ENCODE measurements around the gene RNF113B. TPM values are rescaled to one million over a fixed set of nuclear protein-coding genes. Genes with fewer than 3 reads are reported as not detected.

RNF113B gene
- total and polyA plus RNA-seq, 2 of the 4 experiments (the other 2 are of a cell fraction) = not detected

GRCh38 chr13:98182589-98182988, 5.5 kb upstream of the RNF113B start:
- POLR2A ChIA-PET (ENCODE audit: unreplicated experiment) = interaction anchor here (0.9 kb wide), 1 partner anchor 8 kb away, joined by 3 read pairs; no protein-coding TSS in a partner anchor
- Histone ChIP-seq H2BK20ac (ENCODE audit: low read depth, low read length) (no peak overlapping the region), H3K18ac (ENCODE audit: low read depth, low read length) (no peak overlapping the region), H3K4me3 (ENCODE audit: insufficient read depth, low read depth, low read length) (no peak overlapping the region), H3K14ac (replicated peaks; ENCODE audit: low read depth, low read length) (no peak overlapping the region), H3K27me3 (ENCODE audit: control insufficient read depth, insufficient read depth, low read length) (no peaks in the 10 kb centered on the region), H3K27ac (ENCODE audit: insufficient read depth, low read length) (no peak overlapping the region), H2BK120ac (ENCODE audit: low read depth, low read length) (no peak overlapping the region), H4K8ac (ENCODE audit: low read depth in 2 of 2, low read length in 2 of 2) (peak overlapping the region in 1 of 2 experiments; percentile 1; a peak in 1 of 4 replicates), H4K5ac (ENCODE audit: low read depth, low read length) (no peak overlapping the region), H3K79me1 (ENCODE audit: low read depth in 1 of 2, low read length in 2 of 2) (peaks cover 38 to 77% of the 10 kb centered on the region in 2 experiments), H3K9me1 (ENCODE audit: insufficient read depth, low read length) (peaks cover 20% of the 10 kb centered on the region), H2AK9ac (replicated peaks; ENCODE audit: low read depth, low read length, poor library complexity) (no peak overlapping the region), H3K56ac (ENCODE audit: extremely low read depth, insufficient read depth, low read length) (no peak overlapping the region), H2AFZ (replicated peaks; ENCODE audit: low read length, poor library complexity) (no peak overlapping the region), H3K36me3 (ENCODE audit: control insufficient read depth, insufficient read depth, low read length) (peaks cover 4% of the 10 kb centered on the region), H4K20me1 (ENCODE audit: insufficient read depth, low read length) (peaks cover 28% of the 10 kb centered on the region; the same call in 1 of the 2 replicates), H3K9me3 (ENCODE audit: control insufficient read depth, insufficient read depth, low read length) (no peaks in the 10 kb centered on the region), H2BK5ac (ENCODE audit: low read depth, low read length, poor library complexity, severe bottlenecking) (no peak overlapping the region), H3K9ac (ENCODE audit: low read depth, low read length) (no peak overlapping the region), H2AK5ac (ENCODE audit: low read depth, low read length) (no peak overlapping the region), H3K4me1 (ENCODE audit: control insufficient read depth, insufficient read depth, low read length) (peaks cover 10% of the 10 kb centered on the region), H3K23ac (ENCODE audit: low read depth, low read length) (no peak overlapping the region), H3K4me2 (ENCODE audit: low read depth, low read length) (no peak overlapping the region), H2BK15ac (ENCODE audit: low read depth, low read length) (no peak overlapping the region), H4K91ac (ENCODE audit: insufficient read depth, low read depth, low read length) (no peak overlapping the region), H3K4ac (ENCODE audit: low read depth, low read length) (no peak overlapping the region)
- DNase-seq = no peak
- intact Hi-C loops (cut with micrococcal nuclease) = no loop called here
- TF ChIP-seq, protein P1, sequence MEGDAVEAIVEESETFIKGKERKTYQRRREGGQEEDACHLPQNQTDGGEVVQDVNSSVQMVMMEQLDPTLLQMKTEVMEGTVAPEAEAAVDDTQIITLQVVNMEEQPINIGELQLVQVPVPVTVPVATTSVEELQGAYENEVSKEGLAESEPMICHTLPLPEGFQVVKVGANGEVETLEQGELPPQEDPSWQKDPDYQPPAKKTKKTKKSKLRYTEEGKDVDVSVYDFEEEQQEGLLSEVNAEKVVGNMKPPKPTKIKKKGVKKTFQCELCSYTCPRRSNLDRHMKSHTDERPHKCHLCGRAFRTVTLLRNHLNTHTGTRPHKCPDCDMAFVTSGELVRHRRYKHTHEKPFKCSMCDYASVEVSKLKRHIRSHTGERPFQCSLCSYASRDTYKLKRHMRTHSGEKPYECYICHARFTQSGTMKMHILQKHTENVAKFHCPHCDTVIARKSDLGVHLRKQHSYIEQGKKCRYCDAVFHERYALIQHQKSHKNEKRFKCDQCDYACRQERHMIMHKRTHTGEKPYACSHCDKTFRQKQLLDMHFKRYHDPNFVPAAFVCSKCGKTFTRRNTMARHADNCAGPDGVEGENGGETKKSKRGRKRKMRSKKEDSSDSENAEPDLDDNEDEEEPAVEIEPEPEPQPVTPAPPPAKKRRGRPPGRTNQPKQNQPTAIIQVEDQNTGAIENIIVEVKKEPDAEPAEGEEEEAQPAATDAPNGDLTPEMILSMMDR (conservative IDR thresholded peaks at IDR 0.05; ENCODE audit: low read depth, low read length) = no peak
- TF ChIP-seq RAD21 (IDR thresholded peaks at IDR 0.05; ENCODE audit: low read length) (no peak), MAFK (IDR thresholded peaks at IDR 0.05; ENCODE audit: low read depth, low read length) (no peak), RFX5 (IDR thresholded peaks at IDR 0.05; ENCODE audit: low read depth, low read length) (no peak)
- in situ Hi-C loops (cut with MboI; ENCODE audit: low sequenced_read_pairs) = no loop called here
- CTCF ChIA-PET = interaction anchor here (0.6 kb wide), 1 partner anchor 309 kb away, joined by 3 read pairs; no protein-coding TSS in a partner anchor
- WGBS, 2 experiments (ENCODE audit: extremely low coverage in 2 of 2, insufficient read length in 1 of 2) = no CpG with 5 or more reads among the region's 3 CpGs
- ATAC-seq (ENCODE audit: low read depth) = no peak
- dilution Hi-C loops (cut with HindIII; ENCODE audit: low sequenced_read_pairs, unreplicated experiment) = no loop called here
- BruUV-seq (replicated peaks) = no TSS peak
